K562 (cell line): ENCODE results near the gene PRPSAP1. TPM values are rescaled to one million over a fixed set of nuclear protein-coding genes. Genes with fewer than 3 reads are reported as not detected.

ENCODE experiments used
- BRD9 ChIP-seq: fragments of 450-650 bp; IDR thresholded peaks from 2 replicates; pipeline ENCODE4 v1.6.1; 2018; ENCODE audit warnings: low read depth; ENCODE audit not compliant: partially characterized antibody
- CBX1 ChIP-seq: sonication (generic); IDR thresholded peaks from 2 replicates; pipeline ENCODE4 v1.6.1; 2016; ENCODE audit warnings: antibody characterized with exemption, low read depth, mild to moderate bottlenecking
- CBX8 ChIP-seq: fragments of 200-600 bp; sonication (generic); IDR thresholded peaks from 2 replicates; pipeline ENCODE4 v1.6.1; 2012; ENCODE audit warnings: borderline replicate concordance, mixed run types, low read depth, mild to moderate bottlenecking, moderate library complexity, mixed read lengths, low read length, control low read depth, inconsistent platforms; ENCODE audit not compliant: poor library complexity, severe bottlenecking; ENCODE audit errors: extremely low read depth
- CTCF ChIP-seq, 3 experiments: IDR thresholded peaks in 2 of 3; conservative IDR thresholded peaks in 1 of 3; 2 replicates each; pipeline ENCODE4 v1.5.1; 2011 to 2012; ENCODE audit warnings: low read length in 3 of 3, mild to moderate bottlenecking in 3 of 3, control low read depth in 2 of 3, improper control_type of control experiment in 1 of 3, inconsistent platforms in 1 of 3, low read depth in 1 of 3, mixed read lengths in 1 of 3, moderate library complexity in 1 of 3; ENCODE audit not compliant: insufficient read depth in 2 of 3
- DNMT1 ChIP-seq: fragments of 450-650 bp; IDR thresholded peaks from 2 replicates; pipeline ENCODE4 v1.6.1; 2016; ENCODE audit warnings: antibody characterized with exemption, mild to moderate bottlenecking
- E4F1 ChIP-seq: fragments of 250-450 bp; sonication (Bioruptor Pico); IDR thresholded peaks from 2 replicates; pipeline ENCODE4 v1.5.0; 2021; ENCODE audit warnings: mild to moderate bottlenecking, borderline replicate concordance
- FOXK1 ChIP-seq: sonication (generic); formaldehyde crosslinking; IDR thresholded peaks from 2 replicates; pipeline ENCODE4 v1.8.0; 2022; ENCODE audit warnings: missing genetic modification reagents, mild to moderate bottlenecking, borderline replicate concordance
- IFI16 ChIP-seq: fragments of 250-450 bp; sonication (Bioruptor Pico); IDR thresholded peaks from 2 replicates; pipeline ENCODE4 v2.1.2; 2022; ENCODE audit warnings: mild to moderate bottlenecking, inconsistent platforms
- KLF6 ChIP-seq: fragments of 250-450 bp; sonication (Bioruptor Pico); IDR thresholded peaks from 2 replicates; pipeline ENCODE4 v1.4.0; 2020; ENCODE audit warnings: mild to moderate bottlenecking, moderate library complexity, borderline replicate concordance
- MAFK ChIP-seq: IDR thresholded peaks from 2 replicates; pipeline ENCODE4 v1.6.1; 2011; ENCODE audit warnings: low read length, improper control_type of control experiment
- MEF2A ChIP-seq: IDR thresholded peaks from 2 replicates; pipeline ENCODE4 v1.6.1; 2011; ENCODE audit warnings: low read depth, mild to moderate bottlenecking, low read length, moderate library complexity; ENCODE audit not compliant: control insufficient read depth
- PML ChIP-seq: IDR thresholded peaks from 2 replicates; pipeline ENCODE4 v1.6.1; 2012; ENCODE audit warnings: low read length, inconsistent platforms
- PREB ChIP-seq: sonication (generic); formaldehyde crosslinking; IDR thresholded peaks from 2 replicates; pipeline ENCODE4 v1.8.1; 2023; ENCODE audit warnings: mild to moderate bottlenecking, missing genetic modification reagents
- PTBP1 ChIP-seq: fragments of 200-400 bp; formaldehyde crosslinking; IDR thresholded peaks from 2 replicates; pipeline ENCODE4 v1.6.1; 2017; ENCODE audit warnings: low read depth, low read length
- RBM25 ChIP-seq: fragments of 200-400 bp; formaldehyde crosslinking; IDR thresholded peaks from 2 replicates; pipeline ENCODE4 v1.6.1; 2018; ENCODE audit warnings: low read length, low read depth, moderate library complexity; ENCODE audit not compliant: severe bottlenecking
- SMARCA5 ChIP-seq: fragments of 450-650 bp; IDR thresholded peaks from 2 replicates; pipeline ENCODE4 v1.6.1; 2016
- TBL1XR1 ChIP-seq, 2 experiments: IDR thresholded peaks; 2 replicates each; pipeline ENCODE4 v1.6.1; 2012; ENCODE audit warnings: improper control_type of control experiment in 2 of 2, low read length in 2 of 2, mild to moderate bottlenecking in 1 of 2
- TGIF2 ChIP-seq: sonication (generic); formaldehyde crosslinking; IDR thresholded peaks from 2 replicates; pipeline ENCODE4 v1.8.1; 2022; ENCODE audit warnings: mild to moderate bottlenecking, missing genetic modification reagents, moderate library complexity
- ZBTB9 ChIP-seq: fragments of 450-650 bp; formaldehyde crosslinking; IDR thresholded peaks from 2 replicates; pipeline ENCODE4 v1.4.0; 2020; ENCODE audit warnings: mild to moderate bottlenecking, moderate library complexity
- ZNF212 ChIP-seq: fragments of 450-650 bp; formaldehyde crosslinking; IDR thresholded peaks from 2 replicates; pipeline ENCODE4 v1.4.0; 2020; ENCODE audit warnings: mild to moderate bottlenecking
- ZNF253 ChIP-seq: fragments of 250-450 bp; sonication (Bioruptor Pico); conservative IDR thresholded peaks from 2 replicates; pipeline ENCODE4 v1.6.1; 2021; ENCODE audit warnings: mild to moderate bottlenecking
- ZNF668 ChIP-seq: fragments of 250-450 bp; sonication (Bioruptor Pico); IDR thresholded peaks from 2 replicates; pipeline ENCODE4 v1.8.0; 2022; ENCODE audit warnings: mild to moderate bottlenecking, inconsistent platforms
- ZNF77 ChIP-seq: fragments of 250-450 bp; sonication (Bioruptor Pico); IDR thresholded peaks from 2 replicates; pipeline ENCODE4 v1.5.0; 2020
- polyA plus RNA-seq, 8 experiments: library from polyadenylated mRNA; depleted of rRNA in 4 of 8; stranded (reverse) in 5 of 8; unstranded in 3 of 8; fragments of >200 nt; fragmentation: Nextera tagmentation in 2 of 8; fragmentation: Illumina TruSeq in 1 of 8; extraction: Ambion mirVana in 2 of 8; extraction: Trizol in 1 of 8; gene quantifications; 2 replicates each; pipeline versions ENCODE4 v1.2.1 to v1.2.3, GENCODE V29; 2011 to 2014; ENCODE audit warnings: inconsistent platforms in 1 of 8, missing spikeins in 1 of 8
- total RNA-seq, 7 experiments: library from RNA; depleted of rRNA in 6 of 7; stranded (reverse); fragments of >200 nt in 6 of 7; fragmentation: Illumina TruSeq in 2 of 7; extraction: Trizol in 2 of 7; gene quantifications; 2 replicates each; pipeline versions ENCODE4 v1.2.1 to v1.2.3, GENCODE V29; 2011 to 2021; ENCODE audit warnings: low replicate concordance in 1 of 7

The PRPSAP1 gene
- total and polyA plus RNA-seq, 9 of the 15 experiments (the other 6 are each of a cell fraction or from before 2014, with no cell fraction given): 21.9 to 77.1 (median 40.8) TPM

- no peak for TF ChIP-seq PTBP1
- no peak for TF ChIP-seq CBX1
- no peak for TF ChIP-seq CTCF (IDR thresholded peaks at IDR 0.05 in 2 of 3, conservative IDR thresholded peaks at IDR 0.05 in 1 of 3; ENCODE audit: insufficient read depth in 2 of 3, low read depth in 1 of 3, low read length in 3 of 3)
- no peak for TF ChIP-seq E4F1 (CRISPR knock-in tag)
- no peak for TF ChIP-seq CBX8
- TF ChIP-seq PML: peak; percentile 72
- TF ChIP-seq ZNF212: no peak
- TF ChIP-seq ZNF253 (CRISPR knock-in tag): no peak
- TF ChIP-seq SMARCA5: no peak
- peak in 1 of 2 experiments; percentile 65; a peak in 2 of 4 replicates for TF ChIP-seq TBL1XR1 (IDR thresholded peaks at IDR 0.05; ENCODE audit: low read length in 2 of 2)
- no peak for TF ChIP-seq ZNF668 (CRISPR knock-in tag)
- TF ChIP-seq ZNF77 (CRISPR knock-in tag): no peak
- TF ChIP-seq TGIF2 (CRISPR knock-in tag): no peak
- no peak for TF ChIP-seq KLF6 (CRISPR knock-in tag)
- TF ChIP-seq MAFK: peak; percentile 90
- TF ChIP-seq IFI16 (CRISPR knock-in tag): no peak
- TF ChIP-seq DNMT1: no peak
- TF ChIP-seq FOXK1: no peak
- TF ChIP-seq PREB (CRISPR knock-in tag): no peak
- peak; percentile 26 for TF ChIP-seq BRD9
- 0 out of 2 replicates have a peak, but pooled peaks have one; percentile 25 for TF ChIP-seq ZBTB9 (CRISPR knock-in tag)
- TF ChIP-seq MEF2A: 0 out of 2 replicates have a peak, but pooled peaks have one; percentile 18
- no peak for TF ChIP-seq RBM25
Measured at GRCh38 chr17:76354747-76355310, 1.1 kb upstream of the PRPSAP1 start (continued).
